GM12891 (cell line): ENCODE measurements around the gene ABCA2.

ENCODE experiments used
- POLR2A ChIP-seq: IDR thresholded peaks from 2 replicates; pipeline ENCODE4 v1.6.1; 2011; ENCODE audit warnings: low read depth, low read length, control low read depth
- POLR2AphosphoS5 ChIP-seq: IDR thresholded peaks from 2 replicates; pipeline ENCODE4 v1.6.1; 2011; ENCODE audit warnings: low read depth, low read length, control low read depth
- POU2F2 ChIP-seq: IDR thresholded peaks from 2 replicates; pipeline ENCODE4 v1.6.1; 2011; ENCODE audit warnings: low read depth, mild to moderate bottlenecking, control low read depth, low read length, moderate library complexity

DNA sequence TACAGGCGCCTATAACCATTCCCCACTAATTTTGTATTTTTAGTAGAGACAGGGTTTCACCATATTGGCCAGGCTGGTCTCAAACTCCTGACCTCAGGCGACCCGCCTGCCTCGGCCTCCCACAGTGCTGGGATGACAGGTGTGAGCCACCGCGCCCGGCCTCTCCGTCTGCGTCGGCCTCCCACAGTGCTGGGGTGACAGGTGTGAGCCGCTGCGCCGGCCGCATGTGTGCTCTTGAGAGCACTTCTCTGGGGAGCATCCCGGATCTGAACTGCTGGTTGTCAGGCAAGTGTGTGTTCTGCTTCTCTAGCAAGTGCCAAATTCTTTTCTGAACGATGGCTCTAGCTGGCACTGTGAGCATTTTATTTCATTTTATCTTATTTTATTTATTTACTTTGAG, 29.5 kb upstream of the ABCA2 start:
- TF ChIP-seq POLR2A (no peak), POU2F2 (no peak), POLR2AphosphoS5 (no peak)
